Stomach (tissue), 4 donors: ENCODE results near the gene PDIK1L.

Source experiments
- EP300 ChIP-seq: sonication (generic); formaldehyde crosslinking; IDR thresholded peaks from one replicate; pipeline ENCODE4 v1.6.1; 2017; ENCODE audit warnings: antibody characterized with exemption
- POLR2A ChIP-seq, 4 donors: fragments of 450-650 bp; IDR thresholded peaks; one replicate each; pipeline ENCODE4 v1.6.1; 2016; ENCODE audit warnings: antibody characterized with exemption in 4 of 4, control low read depth in 2 of 4, mild to moderate bottlenecking in 1 of 4, moderate library complexity in 1 of 4
- TF ChIP-seq, protein P1 (sequence below), 7 experiments: fragments of 450-650 bp in 4 of 7; fragments of 200-600 bp in 3 of 7; sonication (generic) in 3 of 7; IDR thresholded peaks; one replicate each; pipeline ENCODE4 v1.5.1; 2016 to 2019; ENCODE audit warnings: antibody characterized with exemption in 7 of 7, control low read depth in 2 of 7, mild to moderate bottlenecking in 1 of 7

DNA sequence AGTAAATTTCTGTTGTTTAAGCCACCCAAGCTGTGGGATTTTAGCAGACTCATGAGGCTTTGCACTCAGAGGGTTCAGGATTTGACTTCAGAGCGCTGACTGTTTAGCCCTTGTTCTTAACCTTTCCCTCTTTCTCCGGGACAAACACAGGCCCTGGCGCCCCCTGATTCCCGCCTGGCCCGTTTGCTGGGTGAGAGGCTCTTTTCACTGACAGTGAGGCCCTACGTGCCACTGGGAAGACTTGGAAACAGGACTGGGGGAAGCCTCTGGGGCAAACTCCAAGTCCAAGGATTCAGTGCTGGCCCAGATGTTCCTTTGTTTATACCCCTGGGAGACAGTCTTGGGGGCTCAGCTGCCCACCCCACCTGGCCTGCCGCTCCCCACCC, 32.5 kb upstream of the PDIK1L start:
- TF ChIP-seq, protein P1, sequence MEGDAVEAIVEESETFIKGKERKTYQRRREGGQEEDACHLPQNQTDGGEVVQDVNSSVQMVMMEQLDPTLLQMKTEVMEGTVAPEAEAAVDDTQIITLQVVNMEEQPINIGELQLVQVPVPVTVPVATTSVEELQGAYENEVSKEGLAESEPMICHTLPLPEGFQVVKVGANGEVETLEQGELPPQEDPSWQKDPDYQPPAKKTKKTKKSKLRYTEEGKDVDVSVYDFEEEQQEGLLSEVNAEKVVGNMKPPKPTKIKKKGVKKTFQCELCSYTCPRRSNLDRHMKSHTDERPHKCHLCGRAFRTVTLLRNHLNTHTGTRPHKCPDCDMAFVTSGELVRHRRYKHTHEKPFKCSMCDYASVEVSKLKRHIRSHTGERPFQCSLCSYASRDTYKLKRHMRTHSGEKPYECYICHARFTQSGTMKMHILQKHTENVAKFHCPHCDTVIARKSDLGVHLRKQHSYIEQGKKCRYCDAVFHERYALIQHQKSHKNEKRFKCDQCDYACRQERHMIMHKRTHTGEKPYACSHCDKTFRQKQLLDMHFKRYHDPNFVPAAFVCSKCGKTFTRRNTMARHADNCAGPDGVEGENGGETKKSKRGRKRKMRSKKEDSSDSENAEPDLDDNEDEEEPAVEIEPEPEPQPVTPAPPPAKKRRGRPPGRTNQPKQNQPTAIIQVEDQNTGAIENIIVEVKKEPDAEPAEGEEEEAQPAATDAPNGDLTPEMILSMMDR (IDR thresholded peaks at IDR 0.05), result no peak
- TF ChIP-seq EP300, result no peak
- TF ChIP-seq POLR2A (IDR thresholded peaks at IDR 0.05), result no peak
